Fibroblast of skin of left quadriceps (primary cell): Measurements from ENCODE around the gene FBXO3.

Experiments used
- DNase-seq, 2 experiments: peaks; one replicate each; pipeline ENCODE4 v3.0.0-alpha.2; 2013; ENCODE audit warnings: low read depth in 2 of 2

Gene FBXO3

GRCh38 chr11:33772870-33773269, 1.4 kb downstream of the FBXO3 start:
- DNase-seq = no peak

- DNase-seq = no peak
These were observed 2.0 kb downstream of the FBXO3 start for GRCh38 chr11:33772300-33772699.

GRCh38 chr11:33770236-33770635, 4.1 kb downstream of the FBXO3 start:
- no peak for DNase-seq

GRCh38 chr11:33769542-33769941, 4.8 kb downstream of the FBXO3 start:
- DNase-seq = no peak

GRCh38 chr11:33767624-33768023, 6.7 kb downstream of the FBXO3 start:
- DNase-seq = no peak

- DNase-seq = no peak
These were observed 8.2 kb downstream of the FBXO3 start for GRCh38 chr11:33766085-33766484.

- DNase-seq = no peak
These were observed 12.8 kb downstream of the FBXO3 start for GRCh38 chr11:33761471-33761870.

GRCh38 chr11:33753304-33753967, 20.9 kb downstream of the FBXO3 start:
- no peak for DNase-seq

GRCh38 chr11:33751878-33752277, 22.4 kb downstream of the FBXO3 start:
- no peak for DNase-seq

GRCh38 chr11:33747979-33748378, 26.3 kb downstream of the FBXO3 start:
- DNase-seq = no peak

GRCh38 chr11:33743291-33743690, 31.0 kb downstream of the FBXO3 start:
- DNase-seq = no peak

GRCh38 chr11:33742249-33742851, 32.0 kb downstream of the FBXO3 start:
- no peak for DNase-seq

GRCh38 chr11:33741806-33742205, 32.5 kb downstream of the FBXO3 start:
- DNase-seq = no peak

- no peak for DNase-seq
These were observed 36.9 kb downstream of the FBXO3 start for GRCh38 chr11:33737362-33737821.

- DNase-seq = peak; percentile 72 to 74
These were observed 38.0 kb downstream of the FBXO3 start, which contains the start of gene CD59 for GRCh38 chr11:33736148-33736812. TSS of gene CD59 (minus strand) at chr11:33736423. CDS start at chr11:33722445, 13,978 bp downstream.

- no peak for DNase-seq
These were observed 38.8 kb downstream of the FBXO3 start for GRCh38 chr11:33735271-33736147.

GRCh38 chr11:33734441-33735270, 39.7 kb downstream of the FBXO3 start:
- DNase-seq = no peak

- no peak for DNase-seq
These were observed 40.3 kb downstream of the FBXO3 start for GRCh38 chr11:33733980-33734379.

GRCh38 chr11:33731723-33732531, 42.4 kb downstream of the FBXO3 start:
- DNase-seq = no peak

GRCh38 chr11:33730716-33731115, 43.6 kb downstream of the FBXO3 start:
- no peak for DNase-seq
